HuH-7.5 (cell line): Measurements from ENCODE around the gene SANBR.

Experiments used
- DNase-seq: peaks from one replicate; pipeline ENCODE4 v3.0.0; 2011; ENCODE audit warnings: low spot score

SANBR gene

GRCh38 chr2:61090386-61090921, 24.8 kb downstream of the SANBR start:
- no peak for DNase-seq

DNA sequence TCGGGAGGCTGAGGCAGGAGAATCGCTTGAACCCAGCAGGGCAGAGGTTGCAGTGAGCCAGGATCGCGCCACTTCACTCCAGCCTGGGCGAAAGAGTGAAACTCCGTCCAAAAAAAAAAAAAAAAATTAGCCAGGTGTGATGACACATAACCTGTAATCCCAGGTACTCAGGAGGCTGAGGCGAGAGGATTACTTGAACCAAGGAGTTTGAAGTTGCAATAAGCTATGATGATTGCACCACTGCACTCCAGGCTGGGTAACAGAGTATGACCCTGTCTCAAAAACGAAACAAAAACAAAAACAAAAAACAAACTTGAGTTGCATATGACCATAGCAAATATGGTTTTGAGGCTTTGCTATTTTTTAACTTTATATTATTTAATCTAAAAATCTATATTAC, 25.8 kb downstream of the SANBR start:
- DNase-seq, result no peak

GRCh38 chr2:61096438-61096837, 30.8 kb downstream of the SANBR start:
- no peak for DNase-seq

- DNase-seq, result no peak
Measured at GRCh38 chr2:61100801-61101200, 35.1 kb downstream of the SANBR start.

DNA sequence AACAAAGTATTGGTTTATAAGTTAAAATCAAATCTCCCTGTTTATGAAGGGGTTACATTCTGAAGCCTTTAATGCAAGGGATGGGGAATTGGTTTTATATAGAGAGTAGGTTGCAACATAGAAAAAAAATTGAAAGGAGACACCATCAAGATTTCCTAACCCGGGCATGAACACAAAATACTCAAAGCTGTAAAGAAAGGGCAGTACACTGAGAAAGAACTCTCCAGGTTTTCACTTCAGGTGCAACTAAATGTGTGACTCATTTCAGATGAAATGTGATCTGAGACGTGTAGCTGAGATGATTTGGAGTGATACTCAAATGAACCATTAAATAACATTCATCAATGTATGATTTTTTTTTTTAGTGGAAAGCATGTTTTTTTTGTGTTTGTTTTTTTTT, 43.6 kb downstream of the SANBR start:
- DNase-seq, result no peak

DNA sequence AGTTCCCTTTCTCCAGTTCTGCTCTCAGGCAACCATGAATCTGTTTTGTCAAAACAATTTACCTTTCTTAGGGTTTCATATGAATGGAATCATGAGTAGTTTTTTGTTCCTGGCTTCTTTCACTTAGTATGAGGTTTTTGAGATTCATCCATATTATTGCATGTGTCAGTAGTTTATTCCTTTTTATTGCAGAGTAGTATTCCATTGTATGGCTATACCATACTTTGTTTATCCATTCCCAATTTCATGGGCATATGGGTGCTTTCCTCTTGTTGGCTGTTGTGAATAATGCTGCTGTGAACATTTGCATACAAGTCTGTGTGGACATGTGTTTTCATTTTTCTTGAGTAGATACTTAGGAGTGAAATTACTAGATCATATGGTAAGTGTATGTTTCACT, 46.0 kb downstream of the SANBR start:
- no peak for DNase-seq

- DNase-seq, result no peak
Measured at GRCh38 chr2:61114147-61114546, 48.5 kb downstream of the SANBR start.
